ENCODE data around the gene TUBA4B.

- TF ChIP-seq CTCF (IDR thresholded peaks at IDR 0.05) (no peak), SIN3A (IDR thresholded peaks at IDR 0.05; ENCODE audit: borderline replicate concordance, insufficient read depth, low read depth, low read length) (no peak), POLR2AphosphoS5 (IDR thresholded peaks at IDR 0.05; ENCODE audit: low read depth, low read length) (no peak), TCF7L2 (IDR thresholded peaks at IDR 0.05; ENCODE audit: low read depth, low read length) (no peak), REST (IDR thresholded peaks at IDR 0.05; ENCODE audit: insufficient read depth in 1 of 2, low read depth in 2 of 2, low read length in 1 of 2) (no peak)
These were observed 56.2 kb downstream of the TUBA4B start, which contains the start of gene PTPRN for GRCh38 chr2:219309278-219309677.

Data from Panc1 (cell line).